A549 treated with dexamethasone at 1 μM for 4 hours (cell line): ENCODE data around the gene AK6. TPM values are rescaled to one million over a fixed set of nuclear protein-coding genes. Genes with fewer than 3 reads are reported as not detected.

Source experiments
- total RNA-seq: library from RNA; stranded (reverse); fragments of 200-300 nt; extraction: Qiagen RNA extraction; gene quantifications from 5 replicates; pipeline ENCODE4 v1.2.3, GENCODE V29; 2022

AK6 gene
- 40.6 to 58.8 TPM (median 56.7 TPM) in 5 replicates for total RNA-seq

DNA sequence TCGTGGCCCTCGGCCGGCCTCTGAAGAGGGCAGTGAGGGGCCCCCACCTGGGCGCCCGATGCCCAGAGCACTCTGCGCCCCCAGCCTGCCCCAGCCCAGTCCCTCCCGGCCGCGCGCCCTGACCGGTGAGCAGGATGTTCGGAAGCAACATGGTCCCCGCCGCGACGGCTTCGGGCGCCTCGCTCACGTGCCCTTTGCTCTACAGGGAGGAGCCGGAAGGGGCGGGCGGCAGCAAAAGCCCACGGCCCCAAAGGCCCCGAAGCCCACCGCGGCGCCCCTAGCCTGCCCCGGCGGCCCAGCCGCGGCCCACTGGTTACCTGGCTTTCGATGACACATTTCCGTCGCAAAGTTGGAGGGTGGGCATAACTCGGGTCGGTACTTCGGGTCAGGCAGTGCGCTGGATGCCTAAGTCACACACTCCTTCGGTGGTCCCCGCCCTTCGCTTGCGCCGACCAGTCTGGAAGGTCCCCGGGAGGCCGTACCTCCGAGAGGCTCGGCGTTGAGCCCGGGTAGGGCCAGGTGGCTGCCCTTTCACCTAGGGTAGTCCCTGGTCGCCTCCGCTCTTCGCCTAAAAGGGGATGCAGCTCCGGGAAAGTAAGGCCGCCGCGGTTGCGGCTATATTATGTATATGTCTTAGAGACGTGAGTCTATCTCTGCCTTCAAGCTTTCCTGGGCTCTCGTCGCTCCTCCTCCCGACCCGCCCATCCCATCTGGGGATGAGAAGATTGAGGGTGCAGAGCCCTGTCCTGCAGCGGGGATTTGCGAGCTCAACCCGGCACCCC is at the start of gene AK6, which contains the start of the genes RAD17 and TAF9:
Gene AK6, minus strand, starts transcription at position 181 of the 782 bp plus-strand sequence. Its CDS starts 30 bp downstream, at position 151.
Gene RAD17, plus strand, starts transcription at position 479 of the 782 bp plus-strand sequence. CDS start 2,391 bp downstream, outside the sequence.
Gene TAF9, minus strand, starts transcription at position 181 of the 782 bp plus-strand sequence. CDS start 3,783 bp downstream, outside the sequence.

DNA sequence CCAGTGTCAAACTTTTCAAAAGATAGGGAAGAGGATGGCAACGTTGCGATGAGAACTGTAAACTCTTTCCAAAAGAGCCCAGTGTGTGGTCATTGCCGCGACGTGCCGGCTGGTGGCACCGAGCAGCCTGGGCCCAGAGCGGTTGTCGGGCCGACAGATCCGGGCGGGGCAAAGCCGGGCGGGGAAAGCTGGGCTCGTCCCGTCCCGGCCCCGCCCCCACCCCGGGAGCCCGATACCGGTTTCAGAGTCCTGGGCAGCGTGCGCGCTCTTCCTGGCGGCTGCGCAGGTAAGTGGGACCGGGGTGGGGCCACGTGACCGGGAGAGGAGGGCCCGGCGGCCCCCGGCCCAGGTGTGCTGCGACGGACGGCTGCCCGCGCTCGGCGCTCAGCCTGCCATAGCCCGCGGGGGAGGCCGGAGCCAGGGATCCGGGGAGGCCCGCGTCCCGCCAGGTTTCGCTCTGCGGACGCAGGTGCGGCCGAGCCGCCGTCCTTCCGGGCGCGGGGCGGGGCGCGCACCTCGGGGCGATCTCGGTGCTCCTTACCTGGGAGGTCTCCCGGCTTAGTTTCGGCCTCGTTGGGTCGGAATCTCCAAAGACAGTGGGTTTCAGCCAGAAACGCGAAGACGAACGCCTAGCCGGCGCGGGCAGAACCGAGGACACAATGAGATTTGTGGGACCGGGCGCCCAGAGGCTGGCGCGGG is 45.7 kb upstream of the AK6 start, which contains the start of gene MARVELD2:
Gene MARVELD2, plus strand, starts transcription at position 232 of the 699 bp plus-strand sequence. CDS start 4,270 bp downstream, outside the sequence.

Other genes with a start within 250 kb of the AK6 start
- gene CCNB1, start 202.4 kb downstream of the AK6 start, total RNA-seq, result 223 to 265 TPM (median 256 TPM) in 5 replicates
- gene CENPH, start 179.9 kb downstream of the AK6 start, total RNA-seq, result 24.9 to 30.2 TPM (median 27.6 TPM) in 5 replicates
- gene CDK7, start 134.6 kb downstream of the AK6 start, total RNA-seq, result 48.7 to 67.6 TPM (median 52.4 TPM) in 5 replicates
- gene CCDC125, start 36.7 kb downstream of the AK6 start, total RNA-seq, result 3.1 to 4.2 TPM (median 3.4 TPM) in 5 replicates
- 120 to 139 TPM (median 130 TPM) in 5 replicates for gene TAF9, start within 50 bp of the AK6 start, total RNA-seq
- gene RAD17, start 298 bp upstream of the AK6 start, total RNA-seq, result 15.3 to 18.9 TPM (median 16.5 TPM) in 5 replicates
- 2.7 to 3.5 TPM (median 2.8 TPM) in 5 replicates for gene MARVELD2, start 45.6 kb upstream of the AK6 start, total RNA-seq
- 10.8 to 12.9 TPM (median 10.9 TPM) in 5 replicates for gene OCLN, start 123.3 kb upstream of the AK6 start, total RNA-seq
- 33.5 to 36.6 TPM (median 35.0 TPM) in 5 replicates for gene GTF2H2C, start 190.7 kb upstream of the AK6 start, total RNA-seq